NB4 (cell line): Measurements from ENCODE around the gene ZNF598.

Experiments used
- DNase-seq: peaks from one replicate; pipeline ENCODE4 v3.0.0; 2010; ENCODE audit warnings: low read depth
- H3K4me3 ChIP-seq: one replicate; pipeline ENCODE4 v1.5.1; 2011; ENCODE audit warnings: mild to moderate bottlenecking, low read depth, low read length, moderate library complexity
- MAX ChIP-seq: IDR thresholded peaks from 2 replicates; pipeline ENCODE4 v1.6.1; 2011; ENCODE audit warnings: low read depth, low read length
- MYC ChIP-seq: IDR thresholded peaks from 2 replicates; pipeline ENCODE4 v1.6.1; 2011; ENCODE audit warnings: low read depth, low read length
- POLR2A ChIP-seq: IDR thresholded peaks from 2 replicates; pipeline ENCODE4 v1.6.1; 2011; ENCODE audit warnings: mild to moderate bottlenecking; ENCODE audit not compliant: insufficient read length; ENCODE audit errors: extremely low read depth
- TF ChIP-seq, protein P1 (sequence below): IDR thresholded peaks from one replicate; pipeline ENCODE4 v1.5.1; 2012; ENCODE audit warnings: low read depth, low read length

The ZNF598 gene

DNA sequence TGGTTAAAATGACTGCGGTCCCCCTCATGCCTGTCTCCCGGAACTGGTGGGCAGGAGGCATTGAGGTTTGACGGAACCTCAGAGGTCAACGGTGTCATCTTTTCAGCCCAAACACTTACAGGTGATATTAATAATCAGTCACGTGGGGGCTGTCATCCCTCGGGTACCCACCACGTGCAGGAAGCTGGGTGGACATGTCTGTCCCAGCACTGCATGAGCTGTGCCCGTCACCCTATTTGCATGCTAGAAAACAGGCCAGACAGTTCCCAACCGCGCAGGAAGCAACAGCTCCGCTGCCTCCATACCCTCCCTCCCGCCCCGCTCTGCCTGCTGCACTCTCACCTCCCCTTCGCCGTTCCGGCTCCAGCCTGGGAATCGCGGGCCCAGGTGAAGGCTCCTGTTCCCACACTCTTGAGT lies 18.5 kb downstream of the ZNF598 start:
- TF ChIP-seq, protein P1, sequence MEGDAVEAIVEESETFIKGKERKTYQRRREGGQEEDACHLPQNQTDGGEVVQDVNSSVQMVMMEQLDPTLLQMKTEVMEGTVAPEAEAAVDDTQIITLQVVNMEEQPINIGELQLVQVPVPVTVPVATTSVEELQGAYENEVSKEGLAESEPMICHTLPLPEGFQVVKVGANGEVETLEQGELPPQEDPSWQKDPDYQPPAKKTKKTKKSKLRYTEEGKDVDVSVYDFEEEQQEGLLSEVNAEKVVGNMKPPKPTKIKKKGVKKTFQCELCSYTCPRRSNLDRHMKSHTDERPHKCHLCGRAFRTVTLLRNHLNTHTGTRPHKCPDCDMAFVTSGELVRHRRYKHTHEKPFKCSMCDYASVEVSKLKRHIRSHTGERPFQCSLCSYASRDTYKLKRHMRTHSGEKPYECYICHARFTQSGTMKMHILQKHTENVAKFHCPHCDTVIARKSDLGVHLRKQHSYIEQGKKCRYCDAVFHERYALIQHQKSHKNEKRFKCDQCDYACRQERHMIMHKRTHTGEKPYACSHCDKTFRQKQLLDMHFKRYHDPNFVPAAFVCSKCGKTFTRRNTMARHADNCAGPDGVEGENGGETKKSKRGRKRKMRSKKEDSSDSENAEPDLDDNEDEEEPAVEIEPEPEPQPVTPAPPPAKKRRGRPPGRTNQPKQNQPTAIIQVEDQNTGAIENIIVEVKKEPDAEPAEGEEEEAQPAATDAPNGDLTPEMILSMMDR = no peak
- peak; percentile 30; the same call in 1 of the 2 replicates for TF ChIP-seq MAX
- peak; percentile 68 for DNase-seq
- no peak overlapping the region for H3K4me3 ChIP-seq

DNA sequence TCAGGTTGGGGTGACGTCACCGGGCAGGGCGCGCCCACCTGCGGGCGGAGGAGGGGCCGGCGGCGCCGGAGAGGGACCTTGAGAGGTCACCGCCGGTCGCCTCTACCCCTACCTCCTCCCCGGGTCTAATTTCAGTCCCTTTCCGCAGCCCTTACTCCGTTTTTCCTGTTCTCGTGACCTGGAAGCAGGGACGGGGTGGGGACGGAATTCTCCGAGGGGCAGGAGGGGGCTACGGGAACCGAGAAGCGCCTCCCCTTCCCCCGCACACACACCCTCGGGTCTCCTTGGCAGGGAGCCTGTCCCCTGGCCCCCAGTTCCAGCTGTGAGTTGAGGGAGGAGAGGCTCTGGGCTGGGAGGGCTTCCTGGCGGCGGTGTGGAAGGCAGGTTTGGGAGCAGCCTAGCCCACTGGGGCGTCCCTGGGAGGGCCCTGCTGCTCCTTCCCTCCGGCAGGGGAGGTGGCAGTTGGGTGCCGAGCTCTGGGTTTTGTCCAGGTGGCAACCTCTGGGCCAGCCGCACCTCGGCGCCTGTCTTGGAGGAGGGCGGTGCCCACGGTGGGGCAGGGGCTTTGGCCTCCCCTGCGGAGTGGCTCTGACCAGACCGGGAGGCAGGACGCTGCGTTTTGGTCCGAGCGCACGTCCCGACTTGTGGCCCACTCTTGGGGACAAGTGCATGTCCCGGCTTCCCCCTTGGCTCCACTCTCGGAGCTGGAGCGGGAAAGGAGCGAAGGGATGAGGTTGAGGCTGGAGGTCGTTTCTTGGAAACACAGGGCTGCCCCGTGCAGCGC lies 19.1 kb downstream of the ZNF598 start:
- no peak overlapping the region for H3K4me3 ChIP-seq
- no peak for TF ChIP-seq POLR2A
- DNase-seq = no peak

DNA sequence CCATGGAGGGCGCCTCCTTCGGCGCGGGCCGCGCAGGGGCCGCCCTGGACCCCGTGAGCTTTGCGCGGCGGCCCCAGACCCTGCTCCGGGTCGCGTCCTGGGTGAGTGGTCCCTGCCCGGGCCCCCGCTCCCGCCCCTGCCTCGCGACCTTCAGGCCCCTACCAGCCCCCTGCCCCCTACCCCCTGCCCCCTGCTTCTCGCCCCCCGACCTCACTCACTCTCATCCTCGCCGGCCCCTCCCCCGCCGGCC lies 19.6 kb downstream of the ZNF598 start:
- TF ChIP-seq POLR2A = no peak
- TF ChIP-seq, protein P1 = no peak
- TF ChIP-seq MYC = no peak
- no peak for TF ChIP-seq MAX
- H3K4me3 ChIP-seq = no peak overlapping the region
- no peak for DNase-seq

GRCh38 chr16:1989209-1990100 lies 20.2 kb downstream of the ZNF598 start, which contains the start of gene SYNGR3:
Gene SYNGR3 (plus strand): TSS chr16:1989970. CDS start chr16:1990103, 133 bp downstream.
- DNase-seq = no peak
- TF ChIP-seq MAX (no peak), POLR2A (no peak), MYC (no peak)
- TF ChIP-seq, protein P1 = no peak
- H3K4me3 ChIP-seq = no peak within 1 kb of the TSS

- H3K4me3 ChIP-seq = no peak overlapping the region
- no peak for TF ChIP-seq MYC
- no peak for TF ChIP-seq MAX
- TF ChIP-seq, protein P1 = no peak
- no peak for TF ChIP-seq POLR2A
- no peak for DNase-seq
Measured at GRCh38 chr16:1987198-1987597, 22.4 kb downstream of the ZNF598 start.

DNA sequence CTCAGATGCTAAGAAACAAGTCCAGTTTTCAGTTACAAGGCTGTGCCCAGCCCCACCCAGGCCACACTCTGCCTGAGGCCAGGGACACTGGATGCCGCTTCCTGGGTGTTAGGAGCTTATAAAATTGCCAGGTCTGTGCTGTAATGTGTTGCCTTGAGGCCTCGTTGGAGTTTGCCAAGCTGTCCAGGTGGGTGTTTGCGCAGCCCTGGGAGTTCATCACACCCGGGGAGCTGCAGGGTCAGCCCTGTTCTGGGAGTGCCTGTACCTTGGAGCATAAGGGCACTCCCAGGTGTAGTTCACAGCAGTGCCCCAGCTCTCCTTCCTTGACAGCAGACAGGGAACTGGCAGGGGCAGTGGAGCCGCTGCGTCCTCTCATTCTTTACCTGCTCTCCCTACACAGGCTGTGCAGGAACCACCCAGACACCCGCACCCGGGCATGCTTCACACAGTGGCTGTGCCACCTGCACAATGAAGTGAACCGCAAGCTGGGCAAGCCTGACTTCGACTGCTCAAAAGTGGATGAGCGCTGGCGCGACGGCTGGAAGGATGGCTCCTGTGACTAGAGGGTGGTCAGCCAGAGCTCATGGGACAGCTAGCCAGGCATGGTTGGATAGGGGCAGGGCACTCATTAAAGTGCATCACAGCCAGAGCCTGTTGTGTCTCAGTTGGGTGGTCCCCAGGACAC lies 24.0 kb downstream of the ZNF598 start:
- no peak for DNase-seq
- H3K4me3 ChIP-seq = peak overlapping the region; percentile 68
- TF ChIP-seq MAX = no peak
- TF ChIP-seq, protein P1 = no peak
